GM19025 (cell line): ENCODE data around the gene AFDN.

ENCODE experiments used
- ATAC-seq: cut with Tn5 transposase; IDR thresholded peaks from one replicate; pipeline ENCODE4 v1.9.1; 2021; ENCODE audit warnings: mild to moderate bottlenecking, low read depth, moderate library complexity; ENCODE audit not compliant: unreplicated experiment

AFDN gene

DNA sequence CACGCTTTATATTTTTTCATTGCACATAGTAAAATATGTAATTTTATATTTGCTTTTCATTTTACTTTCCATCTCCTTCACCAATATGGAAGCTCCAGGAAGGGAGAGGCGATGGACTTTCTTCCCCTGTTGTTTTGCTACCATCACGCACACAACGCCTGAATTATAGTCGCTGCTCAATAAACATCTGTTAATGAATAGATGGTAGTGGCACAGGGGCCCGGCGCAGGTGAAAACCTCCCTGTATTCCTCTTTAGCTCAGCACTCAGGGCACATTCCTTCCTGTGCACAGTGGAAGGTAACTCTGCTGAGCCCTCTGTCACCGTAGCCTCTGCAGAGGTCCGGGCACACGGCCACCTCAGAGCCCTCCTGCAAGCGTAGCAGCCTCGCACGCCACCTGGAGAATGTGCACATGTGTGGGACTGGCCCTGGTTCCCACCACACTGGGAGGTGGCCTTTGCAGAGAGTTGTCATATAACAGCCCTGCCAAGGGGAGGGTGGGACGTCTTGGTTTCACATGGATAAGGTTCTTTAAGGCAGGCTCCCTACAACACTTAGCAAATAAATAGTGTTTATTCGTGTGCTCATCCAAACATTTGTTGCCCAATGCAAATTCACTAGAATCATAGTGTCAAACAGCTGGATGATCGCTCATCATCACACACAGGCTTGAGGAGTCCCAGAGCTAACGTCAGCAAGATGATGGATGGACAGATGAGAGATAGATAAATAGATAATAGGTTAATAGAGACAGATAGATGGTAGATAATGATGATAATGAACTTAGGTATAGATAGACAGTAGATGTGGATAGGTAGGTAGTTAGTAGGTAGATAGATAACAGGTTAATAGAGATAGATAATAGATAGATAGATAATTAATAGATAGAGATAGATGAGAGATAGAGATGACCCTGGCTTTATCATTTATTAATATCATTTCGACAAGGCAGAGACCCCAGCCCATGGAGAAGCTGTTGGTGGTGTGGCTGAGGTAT, 32.3 kb upstream of the AFDN start:
- ATAC-seq, result no peak

DNA sequence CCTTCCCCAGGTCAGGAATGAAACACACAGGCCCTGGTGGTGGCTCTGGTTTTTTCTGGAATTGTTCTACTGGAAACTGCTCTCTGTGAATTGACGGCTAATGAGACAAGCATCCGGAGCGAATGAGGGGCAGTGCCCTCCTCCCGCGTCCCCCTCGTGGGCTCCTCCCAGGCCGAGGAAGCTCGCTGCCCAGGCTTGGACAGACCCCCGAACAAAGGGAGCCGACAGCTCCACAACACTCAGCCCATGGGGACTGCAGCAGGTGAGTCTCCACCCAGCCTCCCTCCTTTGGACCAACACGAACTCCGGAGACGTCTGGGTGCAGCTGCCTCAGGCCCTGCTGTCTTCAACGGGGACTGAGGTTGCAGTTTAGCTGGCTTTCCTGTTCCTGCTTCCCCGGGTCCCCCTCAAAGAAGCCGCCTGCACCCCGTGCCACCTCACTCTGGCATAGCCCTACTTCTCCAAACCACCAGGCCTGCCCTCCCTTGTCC, 31.3 kb upstream of the AFDN start:
- ATAC-seq, result no peak

DNA sequence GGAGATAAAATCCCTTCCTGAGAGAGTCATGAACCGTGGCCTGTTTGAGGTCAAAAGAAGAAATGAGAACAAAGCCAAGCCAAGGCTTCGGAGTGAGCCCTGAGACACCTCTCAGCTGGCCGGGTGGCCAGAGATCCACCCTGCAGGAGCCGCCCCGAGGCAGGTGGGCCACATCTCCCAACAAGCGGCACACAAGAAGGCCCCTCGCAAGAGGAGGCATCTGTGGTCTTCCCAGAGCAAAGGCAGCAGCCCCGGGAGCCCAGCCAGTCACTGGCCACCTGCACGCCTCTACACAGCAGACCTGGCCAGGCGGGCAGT, 30.9 kb upstream of the AFDN start:
- no peak for ATAC-seq

DNA sequence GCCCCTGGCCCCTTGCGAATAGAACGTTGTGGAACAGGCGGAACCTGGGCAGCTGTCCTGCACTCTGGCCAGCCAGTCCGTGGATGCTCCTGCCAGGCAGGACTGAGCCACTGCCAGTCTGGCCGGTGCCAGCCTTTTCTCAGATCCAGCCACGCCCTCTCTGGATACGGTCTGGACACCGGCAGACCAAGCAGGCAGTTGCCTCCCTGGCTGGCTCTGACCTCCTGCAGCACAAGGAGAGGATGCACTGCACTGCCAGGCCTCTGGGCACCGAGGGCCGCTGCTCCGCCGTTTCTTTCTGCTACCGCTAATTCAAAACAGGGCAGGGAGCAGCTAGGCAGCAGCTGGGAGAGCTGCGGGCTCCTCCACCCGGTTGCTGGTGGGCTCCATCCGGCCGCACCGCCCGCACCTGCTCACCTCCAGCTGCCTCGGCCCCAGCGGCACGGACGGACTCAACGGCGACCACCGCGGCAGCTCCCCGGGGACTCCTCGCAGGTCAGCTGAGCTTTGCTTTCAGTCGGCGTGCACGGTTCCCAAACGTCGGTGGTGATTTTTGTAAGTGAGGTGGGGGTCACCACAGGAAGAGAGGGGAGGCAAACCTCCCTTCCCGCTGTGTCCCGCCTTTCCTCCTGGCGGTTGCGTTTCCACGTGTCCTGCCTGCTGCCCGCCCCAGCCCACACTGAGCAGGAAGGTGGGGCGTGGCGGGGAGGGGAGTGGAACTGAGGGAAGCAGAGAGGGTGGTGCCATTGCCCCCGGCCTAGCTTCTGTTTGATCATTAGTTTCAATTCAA, 30.3 kb upstream of the AFDN start:
- no peak for ATAC-seq

DNA sequence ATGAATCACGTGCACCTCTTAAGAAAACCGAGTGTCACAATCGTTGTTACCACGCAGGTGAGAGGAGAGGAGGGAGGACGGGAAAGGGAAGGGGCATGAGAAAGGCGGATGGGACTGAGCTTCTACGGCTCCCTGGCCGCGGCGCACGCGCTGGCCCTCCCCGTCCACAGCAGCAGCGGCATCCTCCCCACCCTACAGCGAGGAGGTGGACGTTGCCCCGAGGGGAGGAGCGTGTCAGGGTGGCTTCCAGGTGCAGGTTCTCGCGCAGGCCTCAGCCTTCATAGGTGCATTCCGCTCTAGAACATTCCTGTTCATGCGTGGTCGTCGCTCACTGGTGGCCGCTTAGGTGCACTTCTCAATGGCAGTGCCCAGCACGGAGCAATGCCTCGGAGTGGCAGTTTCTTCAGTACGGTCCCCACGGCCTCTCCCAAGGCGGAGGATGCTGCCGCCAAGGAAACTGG, 29.7 kb upstream of the AFDN start:
- no peak for ATAC-seq

DNA sequence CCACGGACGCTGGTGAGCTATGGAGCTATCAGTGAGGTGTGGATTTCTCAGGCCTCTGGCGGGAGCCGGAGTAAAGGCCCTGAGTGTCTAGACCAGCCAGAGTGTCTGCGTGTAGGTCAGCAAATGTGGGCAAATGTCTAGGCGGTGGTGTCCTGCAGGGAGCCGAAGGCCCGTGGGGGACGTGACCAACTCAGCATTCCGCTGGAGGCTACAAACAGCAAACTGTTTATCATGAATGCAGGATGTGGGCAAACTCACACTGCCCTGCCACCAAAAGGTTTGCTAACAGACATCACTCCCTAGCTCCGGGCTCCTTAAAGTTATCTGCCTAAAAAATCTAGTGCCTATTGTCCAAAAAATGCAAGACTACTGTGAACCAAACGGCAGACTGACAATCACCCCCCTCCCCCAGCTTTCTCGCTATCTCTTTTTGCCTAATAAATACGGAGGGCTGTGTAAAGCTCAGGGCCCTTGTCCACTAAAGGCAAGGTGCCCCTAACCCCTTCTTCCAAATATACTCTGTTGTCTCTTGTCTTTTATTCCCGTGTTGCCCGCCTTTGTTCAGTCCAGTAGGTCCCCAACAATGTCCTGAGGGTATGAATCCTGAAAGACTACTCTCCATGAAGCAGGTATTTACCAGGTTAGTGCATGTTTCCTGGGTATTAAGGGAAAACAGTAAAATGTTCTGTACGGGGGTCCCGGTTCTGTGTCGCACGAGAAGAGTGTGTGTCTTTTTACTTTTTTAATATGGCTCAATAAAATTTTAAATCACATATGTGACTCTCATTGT, 29.0 kb upstream of the AFDN start:
- ATAC-seq, result no peak

DNA sequence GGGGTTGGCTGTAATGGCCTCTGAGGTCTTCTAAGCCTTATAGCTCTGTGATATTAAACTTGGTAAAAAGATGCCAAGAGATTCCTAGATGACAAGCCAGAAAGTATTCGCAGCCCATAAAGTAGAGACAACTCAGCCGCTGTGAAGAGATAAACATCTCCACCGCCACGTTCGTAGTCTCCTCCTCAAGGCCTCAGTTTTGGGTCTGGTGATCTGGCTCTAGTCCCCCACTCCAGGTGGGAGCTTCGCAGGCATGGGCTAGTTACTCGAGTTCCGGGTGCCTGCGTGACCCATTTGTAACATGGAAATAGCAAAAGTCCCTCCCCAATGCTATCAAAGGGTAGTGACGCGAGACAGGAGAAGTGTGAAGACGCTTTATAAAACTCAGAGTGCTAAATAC, 28.3 kb upstream of the AFDN start:
- ATAC-seq, result no peak

DNA sequence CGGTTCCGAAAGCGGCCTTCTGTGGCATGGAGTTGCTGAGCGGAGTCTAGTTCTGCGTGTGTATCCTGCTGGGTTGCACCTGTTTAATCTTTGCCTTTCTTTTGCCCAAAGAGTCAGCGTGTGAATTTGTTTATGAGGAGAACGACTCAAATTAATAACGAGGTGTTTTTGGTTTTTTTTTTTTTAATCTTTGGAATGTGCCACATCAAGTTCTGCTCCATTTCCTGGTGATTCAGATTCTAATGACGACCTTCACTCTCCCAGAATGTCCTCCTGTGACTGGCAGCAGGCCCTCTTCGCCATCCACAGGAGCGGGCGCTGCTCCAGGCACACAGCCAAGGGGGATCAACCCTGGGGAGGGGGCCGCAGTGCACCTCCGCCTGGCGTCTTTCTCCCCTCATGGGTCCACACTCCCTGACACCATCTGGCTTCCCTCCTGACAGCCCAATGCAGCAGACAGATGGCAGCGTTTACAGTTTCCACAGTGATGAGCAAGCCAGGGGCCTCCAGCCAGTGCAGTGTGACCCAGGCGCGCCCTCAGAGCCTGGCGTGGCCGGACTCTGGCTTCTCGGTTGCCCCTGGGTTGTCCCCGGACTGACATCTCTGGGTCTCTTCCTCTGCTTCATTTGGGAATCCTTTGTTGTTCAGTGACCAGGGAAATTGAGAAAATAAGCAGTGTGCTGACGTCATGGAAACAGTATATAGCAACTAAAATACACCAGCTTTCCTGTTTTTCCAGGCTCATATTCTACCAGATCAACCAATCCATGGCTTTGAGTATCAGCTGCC, 27.5 kb upstream of the AFDN start:
- ATAC-seq, result no peak

DNA sequence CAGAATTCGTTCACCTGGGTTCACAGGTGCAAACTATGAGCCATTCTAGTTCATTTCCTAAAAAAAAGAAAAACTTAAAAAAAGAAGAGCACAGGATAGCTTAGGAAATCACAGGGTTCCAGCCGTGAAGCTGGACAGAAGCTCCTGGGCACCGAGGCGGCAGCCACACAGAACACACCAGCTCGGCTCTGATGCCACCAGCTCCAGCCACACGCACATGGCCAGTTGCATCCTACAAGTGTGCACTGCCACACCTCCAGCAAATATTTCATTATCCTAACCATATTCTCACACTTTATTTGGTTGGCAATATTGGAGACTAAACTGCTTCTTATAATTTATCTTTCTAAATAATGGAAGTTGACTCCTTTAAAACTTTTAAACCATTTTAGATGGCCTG, 26.2 kb upstream of the AFDN start:
- ATAC-seq, result no peak

GRCh38 chr6:167801263-167801662, 25.4 kb upstream of the AFDN start:
- no peak for ATAC-seq

DNA sequence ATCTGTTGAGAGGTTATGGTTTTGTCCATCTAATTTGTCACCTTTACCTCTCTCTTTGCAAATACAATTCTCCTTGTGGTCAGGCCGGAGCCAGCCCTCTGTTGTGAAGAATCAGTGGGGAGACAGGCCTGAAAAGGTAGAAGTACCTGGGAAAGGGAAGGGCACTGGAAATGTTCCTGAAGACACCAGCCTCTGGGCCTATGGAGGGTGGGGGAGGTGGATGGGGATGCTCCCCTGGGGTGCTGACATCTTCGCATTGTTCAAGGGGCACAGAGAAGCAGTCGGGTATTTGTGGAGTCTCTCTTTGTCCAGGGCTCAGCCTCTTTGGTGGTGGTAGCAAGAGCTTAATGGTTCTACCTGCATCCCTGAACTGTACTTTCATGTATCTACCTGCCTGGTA, 24.4 kb upstream of the AFDN start:
- ATAC-seq, result no peak

- no peak for ATAC-seq
These were observed 22.9 kb upstream of the AFDN start for GRCh38 chr6:167803816-167804215.

- no peak for ATAC-seq
These were observed 22.3 kb upstream of the AFDN start for GRCh38 chr6:167804281-167805013.

DNA sequence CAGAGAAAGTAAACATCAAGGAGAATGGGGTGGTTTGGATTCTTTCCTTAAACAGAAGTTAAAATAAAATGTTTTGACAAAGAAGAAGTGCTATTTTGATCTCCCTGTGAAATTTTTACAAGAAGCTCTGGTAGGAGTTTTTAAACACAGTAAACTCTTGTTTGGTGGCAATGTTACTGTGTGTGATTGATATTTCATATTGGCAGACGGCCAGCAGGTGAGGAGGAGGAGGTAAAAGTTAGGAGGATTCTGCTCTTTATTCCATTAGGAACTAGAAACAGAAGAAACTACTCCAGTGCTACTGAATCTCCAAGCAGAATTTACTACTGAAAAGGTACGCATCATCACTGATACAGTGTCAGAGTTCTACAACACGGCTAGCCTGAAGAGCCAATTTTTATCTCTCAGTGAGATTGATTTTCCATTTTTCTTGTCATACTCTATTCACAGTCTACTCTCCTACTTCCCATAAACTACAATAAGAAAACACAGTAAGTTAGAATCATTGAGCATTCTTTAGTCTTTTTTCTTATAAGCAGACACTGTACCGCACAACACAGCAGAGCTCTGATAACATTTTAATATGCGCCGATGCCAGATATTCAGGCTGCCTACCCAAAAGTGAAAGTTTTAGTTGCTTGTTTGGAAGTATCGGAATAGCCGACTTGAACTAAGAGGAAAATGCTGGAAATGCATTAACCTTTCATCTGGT, 21.2 kb upstream of the AFDN start:
- ATAC-seq, result no peak

- ATAC-seq, result no peak
These were observed 20.5 kb upstream of the AFDN start for GRCh38 chr6:167806061-167806700.

GRCh38 chr6:167807200-167807599, 19.5 kb upstream of the AFDN start:
- no peak for ATAC-seq

- no peak for ATAC-seq
These were observed 19.0 kb upstream of the AFDN start for GRCh38 chr6:167807756-167808155.

DNA sequence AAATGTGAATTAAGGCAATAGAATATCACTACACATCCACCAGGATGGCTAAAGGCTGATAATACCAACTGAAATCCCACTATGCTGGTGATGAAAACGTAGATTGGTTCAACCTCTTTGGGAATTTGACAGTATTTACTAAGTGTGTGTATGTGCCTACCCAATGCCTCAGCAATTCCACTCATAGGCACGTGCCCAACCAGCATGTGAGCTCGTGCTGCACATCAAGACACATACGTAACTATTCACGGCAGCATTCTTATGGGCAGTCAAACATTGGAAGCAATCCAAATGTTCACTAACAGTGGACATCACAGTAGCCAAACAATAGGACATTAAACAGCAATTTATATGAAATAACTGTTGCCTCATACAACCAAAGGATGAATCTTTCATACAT, 15.7 kb upstream of the AFDN start:
- no peak for ATAC-seq
